ENCODE measurements around the gene CRPPA.

GRCh38 chr7:16403475-16403874 is 17.9 kb downstream of the CRPPA start:
- TF ChIP-seq POLR2AphosphoS5 (IDR thresholded peaks at IDR 0.05; ENCODE audit: borderline replicate concordance, low read depth, low read length) (no peak), EZH2 (IDR thresholded peaks at IDR 0.05) (no peak)
